ENCODE data around the gene CPB1.
"Not testable (repeated sequence)": the region's sequence is repeated elsewhere in the genome, so short reads cannot be mapped to it uniquely, and the experiment has no call there.

Gene CPB1

DNA sequence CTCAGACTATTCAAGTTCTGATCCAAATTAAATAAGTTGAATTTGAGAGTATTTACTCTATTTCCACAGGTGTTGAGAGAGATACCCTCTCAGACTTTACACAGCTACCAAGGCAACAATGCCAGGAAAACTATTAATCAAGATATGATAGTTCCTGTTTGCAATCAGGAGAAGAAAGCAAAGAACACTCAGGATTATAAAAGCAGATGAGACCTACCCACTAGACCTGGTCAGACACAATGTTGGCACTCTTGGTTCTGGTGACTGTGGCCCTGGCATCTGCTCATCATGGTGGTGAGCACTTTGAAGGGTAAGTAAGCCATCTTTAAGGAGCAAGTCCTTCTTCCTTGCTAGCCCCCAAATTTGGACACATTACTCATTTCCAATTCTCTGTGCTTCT, at the start of gene CPB1:
CPB1 (plus strand) TSS at position 227 of the 400 bp plus-strand sequence; CDS start at position 240, 13 bp downstream.
- ATAC-seq (no peak), DNase-seq (no peak)

- ATAC-seq: no peak
Measured at GRCh38 chr3:148778926-148779325, 48.7 kb upstream of the CPB1 start.

GRCh38 chr3:148785026-148785425, 42.6 kb upstream of the CPB1 start:
- not testable (repeated sequence) for DNase-seq, ATAC-seq

More at GRCh38 chr3:148778926-148779325, 48.7 kb upstream of the CPB1 start:
- DNase-seq: no peak

- not testable (repeated sequence) for DNase-seq, ATAC-seq
Measured at GRCh38 chr3:148786159-148786558, 41.5 kb upstream of the CPB1 start.

DNA sequence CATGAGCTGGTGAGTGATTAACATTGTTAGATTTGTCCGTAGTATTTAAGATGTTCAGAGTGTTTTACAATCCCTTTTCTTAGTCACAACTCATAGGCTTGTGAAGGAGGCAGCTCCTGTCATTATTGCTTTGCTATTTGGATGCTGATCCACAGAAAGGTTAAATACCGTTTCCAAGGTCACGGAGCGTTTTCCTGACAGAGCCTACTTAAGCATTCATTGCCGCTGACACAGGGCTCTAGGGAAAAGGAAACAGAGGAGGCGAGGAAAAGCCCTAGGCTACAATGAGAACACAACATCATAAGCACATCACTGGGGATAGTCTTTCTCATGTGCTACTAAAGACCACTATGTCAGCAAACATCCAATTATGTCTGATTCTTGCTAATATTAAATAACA, 38.5 kb upstream of the CPB1 start:
- DNase-seq: no peak
- ATAC-seq: no peak

DNA sequence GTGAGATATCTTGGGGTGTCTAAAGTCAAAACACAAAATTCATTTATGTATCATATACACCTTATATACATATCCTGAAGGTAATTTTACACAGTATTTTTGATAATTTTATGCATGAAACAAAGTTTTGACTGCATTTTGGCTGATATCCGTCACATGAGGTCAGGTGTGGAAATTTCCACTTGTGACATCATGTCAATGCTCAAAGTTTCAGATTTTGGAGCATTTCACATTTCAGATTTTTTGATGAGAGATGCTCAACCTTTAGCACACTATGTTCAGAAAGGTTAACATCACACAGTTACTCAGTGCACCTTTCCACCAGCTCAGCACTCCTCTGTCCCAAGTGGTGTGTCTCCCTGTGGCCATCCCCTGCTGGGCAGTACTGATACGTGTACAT, 37.7 kb upstream of the CPB1 start:
- ATAC-seq (no peak), DNase-seq (no peak)

DNA sequence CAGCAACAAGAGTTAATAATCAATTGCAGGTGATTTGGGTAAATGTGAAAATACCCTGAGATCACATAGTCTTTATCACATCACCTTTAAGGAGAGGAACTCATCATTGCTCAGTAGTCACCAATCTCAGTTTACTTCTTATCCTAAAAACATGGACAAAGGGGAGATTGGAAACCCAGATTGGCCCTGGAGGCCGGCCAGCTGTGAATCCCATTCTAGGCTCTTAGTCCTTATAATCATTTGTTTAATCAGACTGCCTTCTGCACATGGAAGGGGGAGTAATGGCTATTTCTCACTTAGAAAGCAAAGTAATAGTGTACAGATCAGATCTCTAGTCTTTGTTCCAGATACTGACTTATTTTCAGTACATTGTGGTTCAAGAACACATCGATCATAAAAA, 37.2 kb upstream of the CPB1 start:
- no peak for DNase-seq
- ATAC-seq: no peak

DNA sequence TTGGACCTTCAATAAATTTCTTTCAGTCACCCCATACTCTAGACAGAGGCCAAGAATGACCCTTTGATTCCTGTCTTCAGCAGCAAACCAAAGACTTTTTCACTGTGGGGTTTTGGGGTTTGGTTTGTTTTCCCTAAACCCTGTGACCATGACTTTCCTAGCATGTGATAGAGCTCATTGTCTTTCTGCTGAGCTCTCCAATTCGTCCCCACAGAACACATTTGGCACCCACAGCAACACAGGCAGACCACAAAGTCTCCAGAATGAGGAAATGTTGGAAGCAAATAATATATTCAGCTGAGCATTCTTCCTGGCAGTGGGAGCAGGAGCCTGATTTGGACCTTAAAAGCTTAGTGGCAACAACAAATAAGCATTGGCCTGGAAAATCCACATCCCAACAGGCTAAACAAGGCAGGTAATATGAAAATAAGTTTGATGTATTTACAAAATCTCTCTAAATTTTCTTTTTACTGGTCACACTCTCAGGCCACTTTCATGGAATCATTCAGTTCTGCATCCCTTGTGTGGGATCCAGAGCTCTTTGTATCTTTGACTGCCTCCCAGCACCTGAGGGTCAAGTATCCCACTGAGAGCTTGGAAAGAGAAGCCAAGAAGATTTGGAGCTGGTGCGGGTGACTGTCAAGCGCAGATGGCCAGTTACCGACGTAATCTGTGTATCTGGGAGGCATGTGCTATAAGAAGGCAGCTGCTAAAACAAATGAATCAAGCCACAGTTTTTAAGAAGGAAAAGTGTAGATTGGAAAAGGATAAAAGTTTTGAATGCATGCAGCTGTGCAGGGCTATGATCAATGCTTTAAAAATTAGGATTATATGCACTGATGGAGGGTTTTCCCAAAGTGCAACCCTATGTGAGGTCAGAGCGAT, 36.5 kb upstream of the CPB1 start:
- ATAC-seq: no peak
- DNase-seq: no peak

- no peak for DNase-seq
- no peak for ATAC-seq
Measured at GRCh38 chr3:148791920-148792319, 35.7 kb upstream of the CPB1 start.

DNA sequence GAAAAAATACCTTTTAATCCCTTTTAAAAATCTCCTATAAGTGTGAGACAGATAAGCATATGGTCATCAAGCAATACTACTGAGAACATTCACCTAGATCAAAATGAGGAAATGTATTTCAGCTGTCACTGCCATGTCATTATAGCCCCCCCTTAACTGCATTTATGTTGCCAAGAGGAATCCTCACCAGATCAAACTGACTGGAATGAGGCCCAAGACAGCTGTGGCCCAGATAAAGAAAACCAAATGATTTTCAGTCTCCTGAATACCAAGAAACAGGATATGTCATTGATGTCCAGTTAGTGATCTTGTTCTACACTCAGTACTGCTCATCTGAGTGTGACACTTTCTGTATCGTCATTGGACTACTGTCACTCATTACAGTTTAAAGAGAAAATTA, 35.1 kb upstream of the CPB1 start:
- DNase-seq (no peak), ATAC-seq (no peak)

DNA sequence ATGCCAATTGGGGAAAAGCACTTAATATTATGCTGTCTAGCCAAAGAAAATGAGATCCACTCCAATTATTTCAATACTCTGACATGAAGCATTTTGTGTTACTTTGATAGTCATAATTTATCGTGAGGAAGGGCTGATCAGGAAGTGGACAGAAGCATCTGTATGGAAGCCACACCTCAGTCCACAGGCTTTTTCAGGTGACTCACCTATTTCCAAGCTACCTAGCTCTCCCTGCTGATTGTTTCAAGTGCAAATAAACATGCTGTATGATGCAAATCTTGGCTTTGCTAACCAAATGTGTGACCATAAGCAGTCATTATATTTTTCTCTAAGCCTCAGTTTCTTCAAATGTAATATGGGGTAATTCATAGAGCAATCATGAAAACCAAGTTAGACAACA, 30.8 kb upstream of the CPB1 start:
- DNase-seq: no peak

GRCh38 chr3:148797795-148798194, 29.8 kb upstream of the CPB1 start:
- no peak for ATAC-seq
- DNase-seq: no peak

More for the DNA sequence above, 30.8 kb upstream of the CPB1 start:
- ATAC-seq: no peak

GRCh38 chr3:148800414-148800813, 27.2 kb upstream of the CPB1 start:
- no peak for DNase-seq
- no peak for ATAC-seq

- DNase-seq (no peak), ATAC-seq (no peak)
Measured at GRCh38 chr3:148809835-148810234, 17.8 kb upstream of the CPB1 start.

- no peak for DNase-seq
- ATAC-seq: no peak
Measured at GRCh38 chr3:148815316-148816110, 12.1 kb upstream of the CPB1 start.

- DNase-seq: no peak
Measured at GRCh38 chr3:148816427-148816826, 11.2 kb upstream of the CPB1 start.

GRCh38 chr3:148816981-148817525, 10.6 kb upstream of the CPB1 start:
- no peak for DNase-seq
- no peak for ATAC-seq

More at GRCh38 chr3:148816427-148816826, 11.2 kb upstream of the CPB1 start:
- ATAC-seq: no peak

GRCh38 chr3:148820361-148821245, 7.0 kb upstream of the CPB1 start:
- DNase-seq (no peak), ATAC-seq (no peak)

DNA sequence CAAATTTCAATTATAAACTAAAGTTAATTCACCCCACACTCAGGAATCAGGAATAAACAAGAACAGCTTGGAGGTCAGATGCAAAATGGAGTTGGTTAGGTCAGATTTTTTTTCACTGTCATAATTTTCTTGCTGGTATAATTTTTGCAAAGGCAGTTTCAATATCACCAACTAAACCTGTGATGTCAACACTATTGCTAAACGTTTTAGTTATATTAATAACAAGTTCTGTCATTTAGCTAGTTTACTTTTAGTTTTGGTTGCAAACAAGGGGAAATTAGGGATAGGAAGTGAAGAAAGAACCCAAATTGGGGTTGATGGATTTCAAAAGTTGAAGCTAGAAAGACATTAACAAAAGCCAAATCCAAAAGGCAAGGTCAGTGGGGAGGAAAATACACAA, 4.6 kb upstream of the CPB1 start:
- no peak for DNase-seq
- no peak for ATAC-seq

GRCh38 chr3:148825476-148825875, 2.1 kb upstream of the CPB1 start:
- ATAC-seq (no peak), DNase-seq (no peak)

GRCh38 chr3:148828136-148828690, 602 bp downstream of the CPB1 start:
- ATAC-seq (no peak), DNase-seq (no peak)
